A673 (cell line): ENCODE measurements around the gene CPLX4. TPM values are rescaled to one million over a fixed set of nuclear protein-coding genes. Genes with fewer than 3 reads are reported as not detected.

Experiments
- BruUV-seq: library from RNA; stranded (reverse); fragments of 400-500 nt; replicated peaks from 2 replicates; lab custom pipeline; 2021; lab: Mats Ljungman, UMichigan
- CTCF ChIA-PET: fragments of 300-600 bp; sonication (Branson Sonifier 250); formaldehyde crosslinking; loops from one replicate; lab custom pipeline; 2022; ENCODE audit warnings: antibody characterized with exemption; lab: Charles Lee
- POLR2A ChIA-PET: fragments of 300-600 bp; sonication (Branson Sonifier 250); formaldehyde crosslinking; loops from one replicate; lab custom pipeline; 2022; ENCODE audit warnings: antibody characterized with exemption; ENCODE audit not compliant: low non-redundant PET; lab: Charles Lee
- DNase-seq: peaks from one replicate; pipeline ENCODE4 v3.0.0-alpha.2; 2015; ENCODE audit warnings: low spot score
- H3K27ac ChIP-seq: fragments of 200-600 bp; sonication (generic); 2 replicates; pipeline ENCODE4 v1.5.1; 2016; ENCODE audit warnings: mixed run types, low read depth, mild to moderate bottlenecking, mixed read lengths, antibody characterized with exemption, low read length; ENCODE audit not compliant: poor library complexity, severe bottlenecking
- H3K27me3 ChIP-seq: fragments of 200-600 bp; sonication (generic); replicated peaks from 2 replicates; pipeline ENCODE4 v1.6.1; 2017; ENCODE audit warnings: mixed run types, low read depth, mild to moderate bottlenecking, mixed read lengths, antibody characterized with exemption, low read length; ENCODE audit not compliant: insufficient read depth, poor library complexity
- H3K36me3 ChIP-seq: fragments of 200-600 bp; sonication (generic); 2 replicates; pipeline ENCODE4 v1.6.1; 2016; ENCODE audit warnings: mixed run types, mild to moderate bottlenecking, mixed read lengths, antibody characterized with exemption, low read length; ENCODE audit not compliant: insufficient read depth, poor library complexity, severe bottlenecking
- H3K4me1 ChIP-seq: fragments of 200-600 bp; sonication (generic); 2 replicates; pipeline ENCODE4 v1.6.1; 2017; ENCODE audit warnings: mixed run types, mild to moderate bottlenecking, mixed read lengths, antibody characterized with exemption, low read length; ENCODE audit not compliant: insufficient read depth, poor library complexity, severe bottlenecking
- H3K4me3 ChIP-seq: fragments of 200-600 bp; sonication (generic); 2 replicates; pipeline ENCODE4 v1.5.1; 2016; ENCODE audit warnings: low read depth, mixed run types, mild to moderate bottlenecking, mixed read lengths, low read length; ENCODE audit not compliant: poor library complexity, severe bottlenecking
- H3K9me3 ChIP-seq: fragments of 200-600 bp; sonication (generic); 2 replicates; pipeline ENCODE4 v1.6.1; 2016; ENCODE audit warnings: mixed run types, low read depth, mild to moderate bottlenecking, mixed read lengths, antibody characterized with exemption, low read length; ENCODE audit not compliant: poor library complexity, severe bottlenecking
- CTCF ChIP-seq: fragments of 300-800, 200-600 bp; sonication (generic); conservative IDR thresholded peaks from 2 replicates; pipeline ENCODE4 v1.5.1; 2017; ENCODE audit warnings: low read depth, mild to moderate bottlenecking, antibody characterized with exemption, low read length, moderate library complexity, mixed read lengths
- EZH2 ChIP-seq: fragments of 200-600 bp; sonication (generic); IDR thresholded peaks from 2 replicates; pipeline ENCODE4 v1.6.1; 2017; ENCODE audit warnings: borderline replicate concordance, low read depth, mild to moderate bottlenecking, mixed read lengths, antibody characterized with exemption, low read length; ENCODE audit not compliant: poor library complexity, severe bottlenecking
- intact Hi-C: fragments of 100-400 bp; cut with micrococcal nuclease; formaldehyde crosslinking; loops from one replicate; pipeline ENCODE4 v1.10.0; 2022; ENCODE audit not compliant: unreplicated experiment
- total RNA-seq: library from RNA; stranded (reverse); gene quantifications from 2 replicates; pipeline ENCODE4 v1.2.3, GENCODE V29; 2021

CPLX4 gene
- total RNA-seq, 1 experiment from 2014 or later: not detected

- H3K9me3 ChIP-seq: no peaks in the 10 kb centered on the region
- peaks cover 5% of the 10 kb centered on the region for H3K36me3 ChIP-seq
- no peaks in the 10 kb centered on the region for H3K27me3 ChIP-seq
- POLR2A ChIA-PET: no interaction called here
- H3K4me3 ChIP-seq: peak within 1 kb of the TSS; percentile 81
- H3K27ac ChIP-seq: peak within 1 kb of the TSS; percentile 74
- H3K4me1 ChIP-seq: peaks cover 27% of the 10 kb centered on the region
- peak; percentile 92 for DNase-seq
- BruUV-seq: no TSS peak
- intact Hi-C loops: no loop called here
- CTCF ChIA-PET: interaction anchor here (1.0 to 2.3 kb wide), 3 partner anchors 9 to 129 kb away, joined by 5 to 15 read pairs (median 9); no protein-coding TSS in a partner anchor
- TF ChIP-seq EZH2 (no peak), CTCF (peak; percentile 77)
Measured at GRCh38 chr18:59272891-59273758, 45.3 kb downstream of the CPLX4 start, which contains the start of gene RAX. RAX (minus strand) TSS chr18:59273454; CDS start chr18:59273206, 248 bp downstream.

GRCh38 chr18:59272221-59272888 lies 46.1 kb downstream of the CPLX4 start:
- no peak for DNase-seq
- POLR2A ChIA-PET: no interaction called here
- TF ChIP-seq CTCF (no peak), EZH2 (no peak)
- H3K27me3 ChIP-seq: no peaks in the 10 kb centered on the region
- peak overlapping the region; percentile 74 for H3K27ac ChIP-seq
- no TSS peak for BruUV-seq
- CTCF ChIA-PET: interaction anchor here (1.5 to 2.3 kb wide), 2 partner anchors 35 to 130 kb away, joined by 9 to 15 read pairs; no protein-coding TSS in a partner anchor
- peaks cover 34% of the 10 kb centered on the region for H3K4me1 ChIP-seq
- peaks cover 5% of the 10 kb centered on the region for H3K36me3 ChIP-seq
- peak overlapping the region; percentile 81 for H3K4me3 ChIP-seq
- intact Hi-C loops: no loop called here
- no peaks in the 10 kb centered on the region for H3K9me3 ChIP-seq

GRCh38 chr18:59271606-59272220 lies 46.7 kb downstream of the CPLX4 start:
- no peaks in the 10 kb centered on the region for H3K9me3 ChIP-seq
- BruUV-seq: TSS peak; percentile 42

More at GRCh38 chr18:59271606-59272220, 46.7 kb downstream of the CPLX4 start:
- POLR2A ChIA-PET: no interaction called here
- peak overlapping the region; percentile 81 for H3K4me3 ChIP-seq
- TF ChIP-seq EZH2 (no peak), CTCF (no peak)
- CTCF ChIA-PET: interaction anchor here (2.3 kb wide), 1 partner anchor 131 kb away, joined by 9 read pairs; no protein-coding TSS in a partner anchor
- no peaks in the 10 kb centered on the region for H3K27me3 ChIP-seq
- intact Hi-C loops: no loop called here
- no peak for DNase-seq
- peaks cover 34% of the 10 kb centered on the region for H3K4me1 ChIP-seq
- H3K36me3 ChIP-seq: peaks cover 5% of the 10 kb centered on the region
- H3K27ac ChIP-seq: peak overlapping the region; percentile 74
